GM12878 (cell line): ENCODE data around the gene NUP37.

Experiments
- CHD1 ChIP-seq: IDR thresholded peaks from 2 replicates; pipeline ENCODE4 v1.6.1; 2012; ENCODE audit warnings: low read depth, low read length, improper control_type of control experiment
- CREB1 ChIP-seq: IDR thresholded peaks from 2 replicates; pipeline ENCODE4 v1.6.1; 2012; ENCODE audit warnings: low read depth, mild to moderate bottlenecking, inconsistent platforms
- CTCF ChIP-seq, 3 experiments: IDR thresholded peaks in 2 of 3; conservative IDR thresholded peaks in 1 of 3; 2 replicates each; pipeline ENCODE4 v1.5.1; 2011; ENCODE audit warnings: low read depth in 3 of 3, low read length in 3 of 3, mild to moderate bottlenecking in 3 of 3, control low read depth in 2 of 3, moderate library complexity in 2 of 3, inconsistent platforms in 1 of 3, mixed read lengths in 1 of 3; ENCODE audit not compliant: control insufficient read depth in 2 of 3, insufficient read depth in 1 of 3; ENCODE audit errors: extremely low read depth in 1 of 3
- MXI1 ChIP-seq: fragments of 150-350 bp; IDR thresholded peaks from 2 replicates; pipeline ENCODE4 v1.6.1; 2011; ENCODE audit warnings: low read depth, mild to moderate bottlenecking, inconsistent platforms, low read length, improper control_type of control experiment
- PAX5 ChIP-seq: IDR thresholded peaks from 2 replicates; pipeline ENCODE4 v1.6.1; 2011; ENCODE audit warnings: low read depth, low read length, borderline replicate concordance
- PKNOX1 ChIP-seq: fragments of 450-650 bp; IDR thresholded peaks from 2 replicates; pipeline ENCODE4 v1.6.1; 2016; ENCODE audit warnings: mild to moderate bottlenecking
- RAD21 ChIP-seq: IDR thresholded peaks from 2 replicates; pipeline ENCODE4 v1.6.1; 2011; ENCODE audit warnings: mild to moderate bottlenecking, low read depth, low read length, moderate library complexity; ENCODE audit not compliant: insufficient read depth
- ZBTB11 ChIP-seq: fragments of 450-650 bp; formaldehyde crosslinking; IDR thresholded peaks from 2 replicates; pipeline ENCODE4 v1.5.0; 2022; ENCODE audit warnings: mild to moderate bottlenecking, missing genetic modification characterization

- TF ChIP-seq ZBTB11 (no peak), PAX5 (no peak), CTCF (IDR thresholded peaks at IDR 0.05 in 2 of 3, conservative IDR thresholded peaks at IDR 0.05 in 1 of 3; ENCODE audit: control insufficient read depth in 2 of 3, extremely low read depth in 1 of 3, insufficient read depth in 1 of 3, low read depth in 3 of 3, low read length in 3 of 3) (no peak), MXI1 (no peak), RAD21 (no peak), CREB1 (no peak), CHD1 (no peak), PKNOX1 (no peak)
These were observed 95.1 kb downstream of the NUP37 start for GRCh38 chr12:102024765-102025164.
